ENCODE data around the gene C4A. TPM values are rescaled to one million over a fixed set of nuclear protein-coding genes. Genes with fewer than 3 reads are reported as not detected.

Gene C4A
- total and polyA plus RNA-seq, 10 of the 15 experiments (the other 5 are each of a cell fraction or from before 2014, with no cell fraction given) = 0.13 to 5.4 (median 0.88) TPM; not detected in 1

GRCh38 chr6:31943742-31944141 lies 38.1 kb upstream of the C4A start:
- no peak for ATAC-seq
- Histone ChIP-seq H3K79me2 (ENCODE audit: control insufficient read depth, insufficient read depth, low read length) (no peaks in the 10 kb centered on the region), H3K4me3 (no peak overlapping the region), H3K36me3 (ENCODE audit: control insufficient read depth in 2 of 2, insufficient read depth in 2 of 2, low read length in 1 of 2) (no peaks in the 10 kb centered on the region), H3K9me3 (replicated peaks; ENCODE audit: control insufficient read depth, insufficient read depth, low read length) (no peaks in the 10 kb centered on the region), H3K27me3 (replicated peaks in 1 of 2; ENCODE audit: control insufficient read depth in 2 of 2, insufficient read depth in 2 of 2, low read length in 1 of 2) (peaks cover 0 to 3% of the 10 kb centered on the region in 2 experiments; a peak in 3 of 4 replicates), H3K9ac (ENCODE audit: control insufficient read depth, insufficient read depth, low read length) (no peak overlapping the region), H3K27ac (ENCODE audit: control insufficient read depth, insufficient read depth) (no peak overlapping the region), H4K20me1 (ENCODE audit: control insufficient read depth, insufficient read depth) (no peaks in the 10 kb centered on the region), H3K4me1 (ENCODE audit: control insufficient read depth, insufficient read depth, low read length) (peaks cover 3% of the 10 kb centered on the region; the same call in 1 of the 2 replicates), H3K4me2 (ENCODE audit: control insufficient read depth, insufficient read depth) (no peak overlapping the region), H2AFZ (ENCODE audit: control insufficient read depth, low read depth, low read length) (no peak overlapping the region)
- SMC1A ChIA-PET (ENCODE audit: uncharacterized antibody, unreplicated experiment) = interaction anchor here (1.5 kb wide), 1 partner anchor 28 kb away, joined by 3 read pairs; the partner anchor contains the start of gene DXO
- TF ChIP-seq ZBTB40 (IDR thresholded peaks at IDR 0.05; ENCODE audit: borderline replicate concordance) = no peak
- no peak for TF ChIP-seq KLF5 (IDR thresholded peaks at IDR 0.05; ENCODE audit: partially characterized antibody)
- TF ChIP-seq RBBP5 (conservative IDR thresholded peaks at IDR 0.05) = no peak
- no peak for FAIRE-seq
- intact Hi-C loops (cut with micrococcal nuclease; ENCODE audit: unreplicated experiment) (no loop called here), in situ Hi-C loops (cut with MboI) (no loop called here)
- WGBS (ENCODE audit: insufficient coverage, insufficient replicate concordance, low lambda C conversion rate, missing lambda C conversion rate) = 33% methylated on average over 3 of the region's 3 CpGs
- RAD21 ChIA-PET (ENCODE audit: unreplicated experiment) = no interaction called here
- CTCF ChIA-PET = no interaction called here
- BruUV-seq (replicated peaks) = no TSS peak
- DNase-seq (ENCODE audit: low read depth, low spot score) = no peak
- POLR2A ChIA-PET = interaction anchor here (0.5 kb wide), 1 partner anchor 171 kb away, joined by 5 read pairs; no protein-coding TSS in a partner anchor

Measured in GM12878 (cell line).